ENCODE measurements around the gene RASD2. TPM values are rescaled to one million over a fixed set of nuclear protein-coding genes. Genes with fewer than 3 reads are reported as not detected.

Gene RASD2
- total RNA-seq, 2 experiments from 2014 or later = 0.19 TPM; not detected in 1

DNA sequence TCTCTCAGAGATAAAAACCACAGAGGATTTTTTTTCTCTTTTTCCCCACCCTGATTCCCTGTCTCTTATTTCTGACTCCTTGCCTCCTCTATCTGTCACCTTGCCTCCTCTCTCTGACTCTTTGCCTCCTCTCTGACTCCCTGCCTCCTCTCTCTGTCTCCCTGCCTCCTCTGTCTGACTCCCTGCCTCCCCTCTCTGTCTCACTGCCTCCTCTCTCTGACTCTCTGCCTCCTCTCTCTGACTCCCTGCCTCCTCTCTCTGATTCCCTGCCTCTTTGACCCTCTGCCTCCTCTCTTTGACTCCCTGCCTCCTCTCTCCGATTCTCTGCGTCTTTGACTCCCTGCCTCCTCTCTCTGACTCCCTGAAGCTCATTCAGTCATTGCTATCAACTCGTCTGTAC, 3.1 kb downstream of the RASD2 start:
- H4K20me1 ChIP-seq (ENCODE audit: insufficient read depth, low read length) = no peaks in the 10 kb centered on the region
- POLR2A ChIA-PET = no interaction called here
- TF ChIP-seq, protein P1, sequence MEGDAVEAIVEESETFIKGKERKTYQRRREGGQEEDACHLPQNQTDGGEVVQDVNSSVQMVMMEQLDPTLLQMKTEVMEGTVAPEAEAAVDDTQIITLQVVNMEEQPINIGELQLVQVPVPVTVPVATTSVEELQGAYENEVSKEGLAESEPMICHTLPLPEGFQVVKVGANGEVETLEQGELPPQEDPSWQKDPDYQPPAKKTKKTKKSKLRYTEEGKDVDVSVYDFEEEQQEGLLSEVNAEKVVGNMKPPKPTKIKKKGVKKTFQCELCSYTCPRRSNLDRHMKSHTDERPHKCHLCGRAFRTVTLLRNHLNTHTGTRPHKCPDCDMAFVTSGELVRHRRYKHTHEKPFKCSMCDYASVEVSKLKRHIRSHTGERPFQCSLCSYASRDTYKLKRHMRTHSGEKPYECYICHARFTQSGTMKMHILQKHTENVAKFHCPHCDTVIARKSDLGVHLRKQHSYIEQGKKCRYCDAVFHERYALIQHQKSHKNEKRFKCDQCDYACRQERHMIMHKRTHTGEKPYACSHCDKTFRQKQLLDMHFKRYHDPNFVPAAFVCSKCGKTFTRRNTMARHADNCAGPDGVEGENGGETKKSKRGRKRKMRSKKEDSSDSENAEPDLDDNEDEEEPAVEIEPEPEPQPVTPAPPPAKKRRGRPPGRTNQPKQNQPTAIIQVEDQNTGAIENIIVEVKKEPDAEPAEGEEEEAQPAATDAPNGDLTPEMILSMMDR (conservative IDR thresholded peaks at IDR 0.05; ENCODE audit: low read length) = no peak
- TF ChIP-seq EZH2phosphoT487 (IDR thresholded peaks at IDR 0.05; ENCODE audit: borderline replicate concordance, low read depth, low read length) = no peak
- H3K9me3 ChIP-seq (ENCODE audit: low read length) = no peaks in the 10 kb centered on the region
- no peak for DNase-seq (ENCODE audit: low spot score)
- no peak overlapping the region for H2AFZ ChIP-seq (ENCODE audit: low read length)
- no peak overlapping the region for H3K4me2 ChIP-seq (ENCODE audit: low read length)
- H3K9me2 ChIP-seq (ENCODE audit: insufficient read depth, low read length) = no peaks in the 10 kb centered on the region
- H3K79me2 ChIP-seq (ENCODE audit: insufficient read depth, low read depth, low read length) = no peaks in the 10 kb centered on the region
- H3K36me3 ChIP-seq (ENCODE audit: insufficient read depth, low read length) = no peaks in the 10 kb centered on the region
- no peak overlapping the region for H3K4me3 ChIP-seq (ENCODE audit: low read depth, low read length, poor library complexity, severe bottlenecking)
- H3K4me1 ChIP-seq (ENCODE audit: insufficient read depth, low read length, poor library complexity, severe bottlenecking) = peaks cover 15% of the 10 kb centered on the region
- CTCF ChIA-PET (ENCODE audit: unreplicated experiment) = no interaction called here
- no TSS peak for BruUV-seq (replicated peaks)
- no peak overlapping the region for H3K27ac ChIP-seq (ENCODE audit: low read depth, low read length, poor library complexity, severe bottlenecking)
- intact Hi-C loops (cut with micrococcal nuclease; ENCODE audit: unreplicated experiment) = no loop called here

DNA sequence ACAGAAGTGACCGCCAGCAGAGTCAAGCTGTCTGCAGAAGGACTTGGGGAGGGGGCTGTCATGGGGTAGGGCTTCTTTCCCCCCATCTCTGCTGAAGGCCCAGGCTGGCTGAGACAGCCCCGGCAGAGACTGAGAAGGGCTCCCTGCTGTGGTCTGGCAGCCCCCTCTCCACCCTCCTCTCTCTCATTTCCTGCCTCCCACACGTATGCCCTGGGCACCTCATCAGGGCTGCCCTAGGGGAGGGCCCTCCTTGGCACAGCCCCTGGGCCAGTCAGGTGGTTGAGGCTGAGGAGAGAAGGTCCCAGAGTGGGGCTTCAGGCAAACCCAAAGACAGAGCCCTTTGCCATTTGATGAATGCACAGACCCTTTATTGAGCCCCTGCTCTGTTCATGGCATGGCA, 3.6 kb downstream of the RASD2 start:
- CTCF ChIA-PET (ENCODE audit: unreplicated experiment) = no interaction called here
- DNase-seq (ENCODE audit: low spot score) = no peak
- no peaks in the 10 kb centered on the region for H4K20me1 ChIP-seq (ENCODE audit: insufficient read depth, low read length)

DNA sequence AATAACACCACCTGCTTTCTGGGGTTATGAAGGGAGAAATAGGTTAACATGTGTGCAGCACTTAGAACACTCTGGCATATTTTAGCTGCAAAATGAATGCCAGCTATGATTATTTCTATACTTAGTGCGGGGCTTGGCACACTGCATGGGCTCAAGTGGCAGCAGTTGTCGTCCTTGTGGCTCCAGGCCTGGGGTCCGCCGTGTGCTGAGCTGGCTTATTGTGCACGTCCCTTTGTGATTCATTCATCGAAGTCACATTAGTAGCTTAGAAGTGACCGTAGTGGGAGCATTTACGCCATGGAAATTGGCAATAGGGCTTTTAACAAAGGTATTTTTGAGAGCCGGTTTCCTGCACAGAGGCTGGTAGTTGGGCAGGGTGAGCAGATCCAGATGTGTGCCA, 4.2 kb downstream of the RASD2 start:
- no peak overlapping the region for H3K4me2 ChIP-seq (ENCODE audit: low read length)
- BruUV-seq (replicated peaks) = no TSS peak
- no peak overlapping the region for H3K4me3 ChIP-seq (ENCODE audit: low read depth, low read length, poor library complexity, severe bottlenecking)
- intact Hi-C loops (cut with micrococcal nuclease; ENCODE audit: unreplicated experiment) = no loop called here
- no peak overlapping the region for H2AFZ ChIP-seq (ENCODE audit: low read length)
- no peaks in the 10 kb centered on the region for H3K79me2 ChIP-seq (ENCODE audit: insufficient read depth, low read depth, low read length)
- H3K27ac ChIP-seq (ENCODE audit: low read depth, low read length, poor library complexity, severe bottlenecking) = no peak overlapping the region
- H3K9me3 ChIP-seq (ENCODE audit: low read length) = no peaks in the 10 kb centered on the region
- H4K20me1 ChIP-seq (ENCODE audit: insufficient read depth, low read length) = no peaks in the 10 kb centered on the region
- no peaks in the 10 kb centered on the region for H3K36me3 ChIP-seq (ENCODE audit: insufficient read depth, low read length)
- POLR2A ChIA-PET = interaction anchor here (0.6 to 1.0 kb wide), 2 partner anchors 11 to 560 kb away, joined by 3 read pairs; no protein-coding TSS in a partner anchor
- CTCF ChIA-PET (ENCODE audit: unreplicated experiment) = no interaction called here
- TF ChIP-seq, protein P1 (conservative IDR thresholded peaks at IDR 0.05; ENCODE audit: low read length) = no peak
- TF ChIP-seq EZH2phosphoT487 (IDR thresholded peaks at IDR 0.05; ENCODE audit: borderline replicate concordance, low read depth, low read length) = no peak
- DNase-seq (ENCODE audit: low spot score) = no peak
- H3K4me1 ChIP-seq (ENCODE audit: insufficient read depth, low read length, poor library complexity, severe bottlenecking) = peaks cover 13% of the 10 kb centered on the region
- no peaks in the 10 kb centered on the region for H3K9me2 ChIP-seq (ENCODE audit: insufficient read depth, low read length)

More for the DNA sequence above, 3.6 kb downstream of the RASD2 start:
- BruUV-seq (replicated peaks) = no TSS peak
- H3K79me2 ChIP-seq (ENCODE audit: insufficient read depth, low read depth, low read length) = no peaks in the 10 kb centered on the region
- H3K36me3 ChIP-seq (ENCODE audit: insufficient read depth, low read length) = no peaks in the 10 kb centered on the region
- H3K9me3 ChIP-seq (ENCODE audit: low read length) = no peaks in the 10 kb centered on the region
- H3K9me2 ChIP-seq (ENCODE audit: insufficient read depth, low read length) = no peaks in the 10 kb centered on the region
- H3K4me3 ChIP-seq (ENCODE audit: low read depth, low read length, poor library complexity, severe bottlenecking) = no peak overlapping the region
- POLR2A ChIA-PET = interaction anchor here (1.0 kb wide), 1 partner anchor 10 kb away, joined by 3 read pairs; no protein-coding TSS in a partner anchor
- no peak overlapping the region for H2AFZ ChIP-seq (ENCODE audit: low read length)
- H3K27ac ChIP-seq (ENCODE audit: low read depth, low read length, poor library complexity, severe bottlenecking) = no peak overlapping the region
- no peak for TF ChIP-seq EZH2phosphoT487 (IDR thresholded peaks at IDR 0.05; ENCODE audit: borderline replicate concordance, low read depth, low read length)
- TF ChIP-seq, protein P1 (conservative IDR thresholded peaks at IDR 0.05; ENCODE audit: low read length) = no peak
- H3K4me1 ChIP-seq (ENCODE audit: insufficient read depth, low read length, poor library complexity, severe bottlenecking) = peaks cover 15% of the 10 kb centered on the region
- intact Hi-C loops (cut with micrococcal nuclease; ENCODE audit: unreplicated experiment) = no loop called here
- no peak overlapping the region for H3K4me2 ChIP-seq (ENCODE audit: low read length)

Data from OCI-LY7 (cell line).